Aorta (tissue), 5 donors: ENCODE measurements around the gene BTN2A1. TPM values are rescaled to one million over a fixed set of nuclear protein-coding genes. Genes with fewer than 3 reads are reported as not detected.
"Not testable (repeated sequence)": the region's sequence is repeated elsewhere in the genome, so short reads cannot be mapped to it uniquely, and the experiment has no call there.

Source experiments
- ATAC-seq: fragments of 200-7000 bp; cut with Tn5 transposase; one replicate; pipeline ENCODE4 v1.9.1; 2022; ENCODE audit warnings: moderate library complexity; ENCODE audit not compliant: low FRiP score
- DNase-seq, 2 donors: peaks; one replicate each; pipeline ENCODE4 v3.0.0-alpha.2; 2020
- H3K27ac ChIP-seq, 2 donors: one replicate each; pipeline ENCODE4 v1.5.1; 2013; ENCODE audit warnings: low read length in 2 of 2, mild to moderate bottlenecking in 2 of 2, moderate library complexity in 2 of 2, control low read depth in 1 of 2, inconsistent platforms in 1 of 2, low read depth in 1 of 2
- H3K27me3 ChIP-seq, 2 donors: one replicate each; pipeline ENCODE4 v1.6.1; 2013; ENCODE audit warnings: control low read depth in 1 of 2, low read length in 1 of 2, mild to moderate bottlenecking in 1 of 2, moderate library complexity in 1 of 2; ENCODE audit not compliant: insufficient read depth in 2 of 2, control insufficient read depth in 1 of 2
- H3K36me3 ChIP-seq, 2 donors: one replicate each; pipeline ENCODE4 v1.6.1; 2013; ENCODE audit warnings: control low read depth in 1 of 2, low read length in 1 of 2, mild to moderate bottlenecking in 1 of 2; ENCODE audit not compliant: insufficient read depth in 2 of 2, control insufficient read depth in 1 of 2
- H3K4me1 ChIP-seq, 2 donors: one replicate each; pipeline ENCODE4 v1.6.1; 2013; ENCODE audit warnings: low read length in 2 of 2, control low read depth in 1 of 2, mild to moderate bottlenecking in 1 of 2, moderate library complexity in 1 of 2; ENCODE audit not compliant: insufficient read depth in 2 of 2, control insufficient read depth in 1 of 2
- H3K4me3 ChIP-seq, 2 donors: one replicate each; pipeline ENCODE4 v1.5.1; 2013; ENCODE audit warnings: low read length in 2 of 2, control low read depth in 1 of 2, mild to moderate bottlenecking in 1 of 2
- H3K9me3 ChIP-seq: one replicate; pipeline ENCODE4 v1.6.1; 2013; ENCODE audit warnings: mild to moderate bottlenecking, low read length; ENCODE audit not compliant: control insufficient read depth
- WGBS, 2 donors: extraction: QIAGEN DNeasy Blood & Tissue Kit; methylation state at CpG; one replicate each; pipeline ENCODE4 v1.1.7; 2013; 5-methylcytosine and 5-hydroxymethylcytosine counted together
- intact Hi-C, 2 donors: fragments of 100-400 bp; cut with DNase I; formaldehyde crosslinking; loops; one replicate each; pipeline versions ENCODE4 v1.14.2 to v1.15.0; 2022
- polyA plus RNA-seq, 2 donors: library from polyadenylated mRNA; stranded (reverse); fragments of 200-250 nt; gene quantifications; one replicate each; pipeline ENCODE4 v1.2.3, GENCODE V29; 2013
- total RNA-seq, 2 donors: library from RNA; stranded (reverse); fragmentation: NEBNext Ultra II Directional; extraction: Animal tissue kit (Norgen Biotek cat#: 25700); gene quantifications; one replicate each; pipeline ENCODE4 v1.2.1, GENCODE V29; 2021
- donor health status: healthy with polysubstance abuse.
- donor health status: Bipolar disorder and iron deficiency.
- donor health status: DM: no; HTN: no; CAD: no.
- donor health status: DM: no; HTN: no; CAD: no.
- donor health status: DM: yes; HTN: yes; CAD: no.

The BTN2A1 gene
- total and polyA plus RNA-seq, 4 donors, result 14.1 to 41.6 (median 39.0) TPM

- Histone ChIP-seq H3K36me3 (peaks cover 0 to 3% of the 10 kb centered on the region in 2 donors), H3K9me3 (no peaks in the 10 kb centered on the region), H3K4me3 (no peak overlapping the region), H3K4me1 (no peaks in the 10 kb centered on the region), H3K27me3 (no peaks in the 10 kb centered on the region), H3K27ac (no peak overlapping the region)
- intact Hi-C loops, result no loop called here
- 93 to 95% methylated on average over 3 of the region's 3 CpGs for WGBS, 2 donors
- ATAC-seq, result no peak
- no peak for DNase-seq
Measured at GRCh38 chr6:26455357-26455970, 2.3 kb upstream of the BTN2A1 start.

- DNase-seq (peak; percentile 58 to 78), ATAC-seq (peak; percentile 62)
- Histone ChIP-seq H3K27ac (peak overlapping the region; percentile 82 to 87), H3K4me1 (peaks cover 0 to 2% of the 10 kb centered on the region in 2 donors), H3K4me3 (no peak overlapping the region), H3K36me3 (peaks cover 0 to 3% of the 10 kb centered on the region in 2 donors), H3K9me3 (no peaks in the 10 kb centered on the region), H3K27me3 (no peaks in the 10 kb centered on the region)
- 3 to 4% methylated on average over 9 of the region's 9 CpGs for whole genome bisulfite sequencing, 2 donors
- intact Hi-C loops, result no loop called here
Measured at GRCh38 chr6:26457264-26457805, 420 bp upstream of the BTN2A1 start.

- 72 to 73% methylated on average over 16 of the region's 16 CpGs for WGBS, 2 donors
- peaks cover 0 to 5% of the 10 kb centered on the region in 2 donors for H3K4me1 ChIP-seq
- DNase-seq, result no peak
Measured at GRCh38 chr6:26459023-26459810, 1.5 kb downstream of the BTN2A1 start.

GRCh38 chr6:26461353-26461752 is 3.6 kb downstream of the BTN2A1 start:
- intact Hi-C loops, H3K9me3 ChIP-seq, H3K27ac ChIP-seq, H3K27me3 ChIP-seq, DNase-seq, ATAC-seq, H3K4me1 ChIP-seq: not testable (repeated sequence)
- peak overlapping the region in 1 of 2 donors; percentile 42 for H3K4me3 ChIP-seq
- 58 to 64% methylated on average over 5 of the region's 5 CpGs for WGBS, 2 donors
- H3K36me3 ChIP-seq, result peaks cover 11 to 12% of the 10 kb centered on the region in 2 donors

More at GRCh38 chr6:26459023-26459810, 1.5 kb downstream of the BTN2A1 start:
- no peak overlapping the region for H3K27ac ChIP-seq
- peaks cover 4 to 5% of the 10 kb centered on the region in 2 donors for H3K36me3 ChIP-seq
- H3K9me3 ChIP-seq, result no peaks in the 10 kb centered on the region
- H3K4me3 ChIP-seq, result peak overlapping the region in 1 of 2 donors; percentile 89
- intact Hi-C loops, result no loop called here
- H3K27me3 ChIP-seq, result no peaks in the 10 kb centered on the region
- no peak for ATAC-seq

- DNase-seq (no peak), ATAC-seq (no peak)
- 93% methylated on average over 4 of the region's 4 CpGs for WGBS, 2 donors
- intact Hi-C loops, result no loop called here
- no peak overlapping the region for H3K27ac ChIP-seq
- peaks cover 19 to 21% of the 10 kb centered on the region in 2 donors for H3K36me3 ChIP-seq
- peaks cover 0 to 5% of the 10 kb centered on the region in 2 donors for H3K4me1 ChIP-seq
- no peak overlapping the region for H3K4me3 ChIP-seq
- no peaks in the 10 kb centered on the region for H3K27me3 ChIP-seq
- H3K9me3 ChIP-seq, result no peaks in the 10 kb centered on the region
Measured at GRCh38 chr6:26464014-26464413, 6.3 kb downstream of the BTN2A1 start.

- DNase-seq (no peak), ATAC-seq (no peak)
- Histone ChIP-seq H3K4me3 (no peak overlapping the region), H3K9me3 (no peaks in the 10 kb centered on the region), H3K36me3 (peaks cover 21 to 23% of the 10 kb centered on the region in 2 donors), H3K27ac (no peak overlapping the region), H3K27me3 (no peaks in the 10 kb centered on the region), H3K4me1 (peaks cover 0 to 5% of the 10 kb centered on the region in 2 donors)
- intact Hi-C loops, result no loop called here
- 95 to 99% methylated on average over 7 of the region's 7 CpGs for WGBS, 2 donors
Measured at GRCh38 chr6:26464416-26465131, 6.8 kb downstream of the BTN2A1 start.

- intact Hi-C loops, result no loop called here
- H3K36me3 ChIP-seq, result peaks cover 19 to 24% of the 10 kb centered on the region in 2 donors
Measured at GRCh38 chr6:26465776-26466175, 8.0 kb downstream of the BTN2A1 start.

GRCh38 chr6:26468829-26469228 is 11.1 kb downstream of the BTN2A1 start:
- peak overlapping the region in 1 of 2 donors; percentile 8 for H3K27ac ChIP-seq
- intact Hi-C loops, result no loop called here
- no peaks in the 10 kb centered on the region for H3K27me3 ChIP-seq
- DNase-seq (no peak), ATAC-seq (no peak)
- 83 to 85% methylated on average over 2 of the region's 2 CpGs for whole genome bisulfite sequencing, 2 donors
- no peaks in the 10 kb centered on the region for H3K4me1 ChIP-seq
- no peak overlapping the region for H3K4me3 ChIP-seq
- no peaks in the 10 kb centered on the region for H3K9me3 ChIP-seq
- peaks cover 19% of the 10 kb centered on the region in 2 donors for H3K36me3 ChIP-seq

More at GRCh38 chr6:26465776-26466175, 8.0 kb downstream of the BTN2A1 start:
- H3K4me1 ChIP-seq, result peaks cover 0 to 5% of the 10 kb centered on the region in 2 donors
- no peak overlapping the region for H3K27ac ChIP-seq
- 89 to 91% methylated on average over 3 of the region's 3 CpGs for WGBS, 2 donors
- no peak overlapping the region for H3K4me3 ChIP-seq
- no peaks in the 10 kb centered on the region for H3K27me3 ChIP-seq
- ATAC-seq, result no peak
- H3K9me3 ChIP-seq, result no peaks in the 10 kb centered on the region
- no peak for DNase-seq
